Neural cell (in vitro differentiated cells): ENCODE measurements around the gene ANKRD33B. TPM values are rescaled to one million over a fixed set of nuclear protein-coding genes. Genes with fewer than 3 reads are reported as not detected.

Experiments
- H2AFZ ChIP-seq: fragments of 200-600, 300-800 bp; sonication (generic), shearing (Covaris generic); 2 replicates; pipeline ENCODE4 v1.6.0; 2014; ENCODE audit warnings: low read depth, mild to moderate bottlenecking, antibody characterized with exemption, low read length, moderate library complexity
- H3F3A ChIP-seq: fragments of 200-600 bp; shearing (Covaris generic); 2 replicates; pipeline ENCODE4 v1.6.1; 2016; ENCODE audit warnings: mild to moderate bottlenecking, moderate library complexity, mixed read lengths, antibody characterized with exemption, low read length; ENCODE audit not compliant: insufficient read depth, poor library complexity, severe bottlenecking
- H3K27ac ChIP-seq: fragments of 200-600, 300-800 bp; sonication (generic), shearing (Covaris generic); 2 replicates; pipeline ENCODE4 v1.5.1; 2014; ENCODE audit warnings: mild to moderate bottlenecking, low read length, moderate library complexity
- H3K27me3 ChIP-seq: fragments of 300-800, 200-600 bp; sonication (generic), shearing (Covaris generic); 2 replicates; pipeline ENCODE4 v1.6.0; 2014; ENCODE audit warnings: mild to moderate bottlenecking, low read depth, low read length, moderate library complexity; ENCODE audit not compliant: insufficient read depth
- H3K36me3 ChIP-seq: fragments of 300-800, 200-600 bp; sonication (generic), shearing (Covaris generic); 2 replicates; pipeline ENCODE4 v1.5.1; 2014; ENCODE audit warnings: mild to moderate bottlenecking, antibody characterized with exemption, low read length, moderate library complexity; ENCODE audit not compliant: insufficient read depth
- H3K4me2 ChIP-seq: fragments of 300-800, 200-600 bp; sonication (generic), shearing (Covaris generic); 2 replicates; pipeline ENCODE4 v1.6.0; 2014; ENCODE audit warnings: mild to moderate bottlenecking, low read length
- H3K4me3 ChIP-seq: fragments of 300-800, 200-600 bp; sonication (generic), shearing (Covaris generic); 2 replicates; pipeline ENCODE4 v1.5.1; 2014; ENCODE audit warnings: mild to moderate bottlenecking, low read length, moderate library complexity
- H3K79me2 ChIP-seq: fragments of 200-600 bp; shearing (Covaris generic); replicated peaks from 2 replicates; pipeline ENCODE4 v1.6.0; 2014; ENCODE audit warnings: mild to moderate bottlenecking, low read length, moderate library complexity; ENCODE audit not compliant: insufficient read depth
- H3K9ac ChIP-seq: fragments of 300-800, 200-600 bp; sonication (generic), shearing (Covaris generic); 2 replicates; pipeline ENCODE4 v1.6.1; 2016; ENCODE audit warnings: mild to moderate bottlenecking, low read length, mixed read lengths
- H3K9me2 ChIP-seq: fragments of 200-600 bp; shearing (Covaris generic); 2 replicates; pipeline ENCODE4 v1.6.1; 2016; ENCODE audit warnings: mild to moderate bottlenecking, low read length, mixed read lengths; ENCODE audit not compliant: insufficient read depth
- H3K9me3 ChIP-seq: fragments of 200-600, 300-800 bp; sonication (generic), shearing (Covaris generic); 2 replicates; pipeline ENCODE4 v1.6.1; 2016; ENCODE audit warnings: mild to moderate bottlenecking, mixed run types, low read length, moderate library complexity, mixed read lengths
- H4K20me1 ChIP-seq: fragments of 200-600 bp; shearing (Covaris generic); 2 replicates; pipeline ENCODE4 v1.6.1; 2016; ENCODE audit warnings: mild to moderate bottlenecking, mixed run types; ENCODE audit not compliant: insufficient read depth
- EP300 ChIP-seq: fragments of 450-650 bp; conservative IDR thresholded peaks from 2 replicates; pipeline ENCODE4 v1.6.1; 2014; ENCODE audit warnings: antibody characterized with exemption, mild to moderate bottlenecking, moderate library complexity; ENCODE audit not compliant: poor library complexity, severe bottlenecking
- EZH2 ChIP-seq: fragments of 200-600, 300-800 bp; shearing (Covaris generic), sonication (generic); IDR thresholded peaks from 2 replicates; pipeline ENCODE4 v1.6.1; 2014; ENCODE audit warnings: antibody characterized with exemption, low read length, borderline replicate concordance, mild to moderate bottlenecking; ENCODE audit not compliant: insufficient read depth, poor library complexity, severe bottlenecking
- MXI1 ChIP-seq: fragments of 450-650 bp; conservative IDR thresholded peaks from 2 replicates; pipeline ENCODE4 v1.6.1; 2014; ENCODE audit warnings: antibody characterized with exemption, mild to moderate bottlenecking; ENCODE audit not compliant: poor library complexity, severe bottlenecking
- POLR2AphosphoS5 ChIP-seq: IDR thresholded peaks from 2 replicates; pipeline ENCODE4 v1.6.1; 2012
- RAD21 ChIP-seq: fragments of 450-650 bp; conservative IDR thresholded peaks from 2 replicates; pipeline ENCODE4 v1.6.1; 2014; ENCODE audit warnings: antibody characterized with exemption, mild to moderate bottlenecking, moderate library complexity
- SMC3 ChIP-seq: fragments of 450-650 bp; conservative IDR thresholded peaks from 2 replicates; pipeline ENCODE4 v1.6.1; 2014; ENCODE audit warnings: antibody characterized with exemption, mild to moderate bottlenecking, moderate library complexity; ENCODE audit not compliant: poor library complexity
- TAF1 ChIP-seq: IDR thresholded peaks from 2 replicates; pipeline ENCODE4 v1.6.1; 2012; ENCODE audit warnings: low read depth
- polyA plus RNA-seq: library from polyadenylated mRNA; depleted of rRNA; stranded (reverse); fragments of >200 nt; gene quantifications from 2 replicates; pipeline ENCODE4 v1.2.3, GENCODE V29; 2014
- TF ChIP-seq, protein P1 (sequence below): IDR thresholded peaks from 2 replicates; pipeline ENCODE4 v1.6.1; 2012; ENCODE audit warnings: borderline replicate concordance
- TF ChIP-seq, protein P2 (sequence below): fragments of 450-650 bp; IDR thresholded peaks from 2 replicates; pipeline ENCODE4 v1.5.1; 2014; ENCODE audit warnings: antibody characterized with exemption, mild to moderate bottlenecking, moderate library complexity; ENCODE audit not compliant: poor library complexity, severe bottlenecking

Gene ANKRD33B
- polyA plus RNA-seq, 1 donor from 2014 or later: not detected

DNA sequence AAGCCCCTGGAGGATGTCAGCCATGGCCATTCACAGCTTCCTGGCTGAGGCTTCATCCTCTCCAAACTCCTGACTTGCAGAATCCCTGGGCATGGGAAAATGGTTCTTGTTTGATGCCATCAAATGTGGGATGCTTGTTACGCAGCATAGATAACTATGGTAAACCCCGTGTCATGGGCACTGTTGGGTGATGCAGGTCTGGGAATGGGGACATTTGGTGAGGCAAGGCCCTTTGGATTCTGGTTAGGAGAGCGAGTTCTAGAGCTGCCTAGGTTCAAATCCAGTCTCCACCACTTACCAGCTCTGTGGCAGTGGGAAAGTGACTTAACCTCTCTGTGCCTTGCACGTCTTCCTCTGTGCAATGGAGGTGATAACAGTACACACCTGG lies 41.7 kb upstream of the ANKRD33B start:
- H3K9ac ChIP-seq: no peak overlapping the region
- no peaks in the 10 kb centered on the region for H3K79me2 ChIP-seq
- no peak overlapping the region for H3K27ac ChIP-seq
- H3K27me3 ChIP-seq: no peaks in the 10 kb centered on the region
- H4K20me1 ChIP-seq: no peaks in the 10 kb centered on the region
- no peaks in the 10 kb centered on the region for H3K9me3 ChIP-seq
- H3K4me3 ChIP-seq: no peak overlapping the region
- H3F3A ChIP-seq: no peaks in the 10 kb centered on the region
- H3K36me3 ChIP-seq: no peaks in the 10 kb centered on the region
- no peak overlapping the region for H2AFZ ChIP-seq
- TF ChIP-seq SMC3 (no peak), POLR2AphosphoS5 (no peak), EP300 (no peak), MXI1 (no peak), TAF1 (no peak), EZH2 (no peak), RAD21 (no peak)
- TF ChIP-seq, protein P1, sequence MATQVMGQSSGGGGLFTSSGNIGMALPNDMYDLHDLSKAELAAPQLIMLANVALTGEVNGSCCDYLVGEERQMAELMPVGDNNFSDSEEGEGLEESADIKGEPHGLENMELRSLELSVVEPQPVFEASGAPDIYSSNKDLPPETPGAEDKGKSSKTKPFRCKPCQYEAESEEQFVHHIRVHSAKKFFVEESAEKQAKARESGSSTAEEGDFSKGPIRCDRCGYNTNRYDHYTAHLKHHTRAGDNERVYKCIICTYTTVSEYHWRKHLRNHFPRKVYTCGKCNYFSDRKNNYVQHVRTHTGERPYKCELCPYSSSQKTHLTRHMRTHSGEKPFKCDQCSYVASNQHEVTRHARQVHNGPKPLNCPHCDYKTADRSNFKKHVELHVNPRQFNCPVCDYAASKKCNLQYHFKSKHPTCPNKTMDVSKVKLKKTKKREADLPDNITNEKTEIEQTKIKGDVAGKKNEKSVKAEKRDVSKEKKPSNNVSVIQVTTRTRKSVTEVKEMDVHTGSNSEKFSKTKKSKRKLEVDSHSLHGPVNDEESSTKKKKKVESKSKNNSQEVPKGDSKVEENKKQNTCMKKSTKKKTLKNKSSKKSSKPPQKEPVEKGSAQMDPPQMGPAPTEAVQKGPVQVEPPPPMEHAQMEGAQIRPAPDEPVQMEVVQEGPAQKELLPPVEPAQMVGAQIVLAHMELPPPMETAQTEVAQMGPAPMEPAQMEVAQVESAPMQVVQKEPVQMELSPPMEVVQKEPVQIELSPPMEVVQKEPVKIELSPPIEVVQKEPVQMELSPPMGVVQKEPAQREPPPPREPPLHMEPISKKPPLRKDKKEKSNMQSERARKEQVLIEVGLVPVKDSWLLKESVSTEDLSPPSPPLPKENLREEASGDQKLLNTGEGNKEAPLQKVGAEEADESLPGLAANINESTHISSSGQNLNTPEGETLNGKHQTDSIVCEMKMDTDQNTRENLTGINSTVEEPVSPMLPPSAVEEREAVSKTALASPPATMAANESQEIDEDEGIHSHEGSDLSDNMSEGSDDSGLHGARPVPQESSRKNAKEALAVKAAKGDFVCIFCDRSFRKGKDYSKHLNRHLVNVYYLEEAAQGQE: no peak
- TF ChIP-seq, protein P2, sequence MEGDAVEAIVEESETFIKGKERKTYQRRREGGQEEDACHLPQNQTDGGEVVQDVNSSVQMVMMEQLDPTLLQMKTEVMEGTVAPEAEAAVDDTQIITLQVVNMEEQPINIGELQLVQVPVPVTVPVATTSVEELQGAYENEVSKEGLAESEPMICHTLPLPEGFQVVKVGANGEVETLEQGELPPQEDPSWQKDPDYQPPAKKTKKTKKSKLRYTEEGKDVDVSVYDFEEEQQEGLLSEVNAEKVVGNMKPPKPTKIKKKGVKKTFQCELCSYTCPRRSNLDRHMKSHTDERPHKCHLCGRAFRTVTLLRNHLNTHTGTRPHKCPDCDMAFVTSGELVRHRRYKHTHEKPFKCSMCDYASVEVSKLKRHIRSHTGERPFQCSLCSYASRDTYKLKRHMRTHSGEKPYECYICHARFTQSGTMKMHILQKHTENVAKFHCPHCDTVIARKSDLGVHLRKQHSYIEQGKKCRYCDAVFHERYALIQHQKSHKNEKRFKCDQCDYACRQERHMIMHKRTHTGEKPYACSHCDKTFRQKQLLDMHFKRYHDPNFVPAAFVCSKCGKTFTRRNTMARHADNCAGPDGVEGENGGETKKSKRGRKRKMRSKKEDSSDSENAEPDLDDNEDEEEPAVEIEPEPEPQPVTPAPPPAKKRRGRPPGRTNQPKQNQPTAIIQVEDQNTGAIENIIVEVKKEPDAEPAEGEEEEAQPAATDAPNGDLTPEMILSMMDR: no peak
- no peak overlapping the region for H3K4me2 ChIP-seq
- no peaks in the 10 kb centered on the region for H3K9me2 ChIP-seq

DNA sequence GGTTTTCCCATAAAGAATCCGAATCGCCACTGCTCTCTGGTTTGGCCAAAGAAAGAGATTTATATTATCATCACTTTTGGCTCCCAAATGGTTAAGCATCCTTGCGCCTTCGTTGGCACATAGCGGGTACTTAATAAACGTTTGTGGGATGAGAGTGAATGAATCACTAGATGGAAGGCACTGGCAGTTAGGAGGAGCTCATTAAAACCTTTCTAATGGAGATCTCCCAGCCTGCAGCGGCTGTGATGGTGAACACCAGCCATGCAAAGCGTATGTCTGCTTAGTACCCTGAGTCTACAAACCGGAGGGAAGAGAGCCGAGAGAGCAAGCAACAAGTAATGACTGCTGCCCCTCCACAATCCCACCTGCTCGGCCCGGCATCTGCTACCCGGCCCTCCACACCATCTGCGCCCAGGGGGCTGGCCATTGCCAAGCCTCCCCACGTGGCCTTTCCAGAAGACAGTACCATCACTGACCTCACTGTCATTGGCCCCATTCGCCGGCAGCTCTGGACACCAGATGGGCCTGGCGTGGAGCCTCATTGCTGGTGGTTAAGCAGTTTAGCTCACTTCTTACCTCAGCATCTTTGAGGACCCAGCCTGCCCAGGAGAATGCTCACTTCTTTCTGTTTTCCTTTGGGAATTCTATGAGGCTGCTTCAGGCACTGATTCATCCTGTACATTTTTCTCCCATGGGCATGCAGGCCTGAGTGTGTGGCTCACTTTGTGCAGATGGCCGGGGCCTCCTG lies 39.3 kb upstream of the ANKRD33B start:
- Histone ChIP-seq H3K9me3 (no peaks in the 10 kb centered on the region), H3K9ac (no peak overlapping the region), H3K4me2 (no peak overlapping the region), H2AFZ (no peak overlapping the region), H3K79me2 (no peaks in the 10 kb centered on the region), H4K20me1 (no peaks in the 10 kb centered on the region), H3K27me3 (no peaks in the 10 kb centered on the region), H3F3A (no peaks in the 10 kb centered on the region), H3K36me3 (no peaks in the 10 kb centered on the region), H3K9me2 (no peaks in the 10 kb centered on the region), H3K4me3 (no peak overlapping the region), H3K27ac (no peak overlapping the region)
- TF ChIP-seq MXI1 (no peak), POLR2AphosphoS5 (no peak), RAD21 (no peak), EP300 (no peak), EZH2 (no peak)
